HepG2 (cell line): ENCODE results near the gene SQOR. TPM values are rescaled to one million over a fixed set of nuclear protein-coding genes. Genes with fewer than 3 reads are reported as not detected.

Experiments used
- ATAC-seq: fragments of 200-7000 bp; cut with Tn5 transposase; 3 replicates; pipeline ENCODE4 v1.9.1; 2020; ENCODE audit warnings: mild to moderate bottlenecking, moderate library complexity
- BruUV-seq: library from RNA; stranded (reverse); fragments of 400-500 nt; replicated peaks from 2 replicates; lab custom pipeline; 2021; lab: Mats Ljungman, UMichigan
- CTCF ChIA-PET: fragments of 300-600 bp; formaldehyde crosslinking; extraction: SDS; loops from one replicate; lab custom pipeline; 2021; ENCODE audit warnings: low total read pairs, inconsistent platforms, low intra/inter-chr PET ratio; lab: Yijun Ruan, JAX
- POLR2A ChIA-PET: fragments of 350-600 bp; sonication (Branson Sonifier 250); formaldehyde crosslinking; loops from one replicate; lab custom pipeline; 2020; ENCODE audit warnings: antibody characterized with exemption, inconsistent platforms; lab: Yijun Ruan, JAX
- DNase-seq: peaks from one replicate; pipeline ENCODE4 v3.0.0-alpha.2; 2015; ENCODE audit warnings: low spot score
- FAIRE-seq: peaks from 3 replicates; lab custom pipeline; 2011; peaks lifted over from hg19 to GRCh38; lab: Jason Lieb, UNC
- H2AFZ ChIP-seq: one replicate; pipeline ENCODE4 v1.6.1; 2011; ENCODE audit warnings: low read length, inconsistent platforms
- H3K27ac ChIP-seq: fragments of 300-600 bp; 3 replicates; pipeline ENCODE4 v1.8.0; 2011; ENCODE audit warnings: mixed run types, mild to moderate bottlenecking, mixed read lengths, low read length, inconsistent platforms; ENCODE audit not compliant: insufficient read depth; ENCODE audit errors: extremely low read length
- H3K27me3 ChIP-seq, 2 experiments: fragments of 200-600 bp in 1 of 2; 2 replicates in 1 of 2; 3 replicates in 1 of 2; pipeline versions ENCODE4 v1.6.0 to v1.8.0; 2011; ENCODE audit warnings: low read length in 2 of 2, mild to moderate bottlenecking in 2 of 2, moderate library complexity in 2 of 2, inconsistent platforms in 1 of 2; ENCODE audit not compliant: insufficient read depth in 2 of 2, control insufficient read depth in 1 of 2
- H3K36me3 ChIP-seq, 2 experiments: fragments of 200-600 bp in 1 of 2; replicated peaks in 1 of 2; 2 replicates in 1 of 2; 3 replicates in 1 of 2; pipeline versions ENCODE4 v1.5.1 to v1.8.0; 2011; ENCODE audit warnings: low read length in 2 of 2, inconsistent platforms in 1 of 2; ENCODE audit not compliant: insufficient read depth in 2 of 2, control insufficient read depth in 1 of 2
- H3K4me1 ChIP-seq: 2 replicates; pipeline ENCODE4 v1.5.1; 2012; ENCODE audit warnings: low read length, inconsistent platforms; ENCODE audit not compliant: insufficient read depth
- H3K4me2 ChIP-seq: 2 replicates; pipeline ENCODE4 v1.6.0; 2011; ENCODE audit warnings: low read depth, low read length, inconsistent platforms
- H3K4me3 ChIP-seq, 3 experiments: fragments of 200-600 bp in 1 of 3; sonication (generic), shearing (Covaris generic) in 1 of 3; replicated peaks in 1 of 3; 2 replicates each; pipeline ENCODE4 v1.5.1; 2011 to 2016; ENCODE audit warnings: low read length in 3 of 3, inconsistent platforms in 2 of 3, low read depth in 2 of 3, mild to moderate bottlenecking in 2 of 3, control low read depth in 1 of 3, mixed read lengths in 1 of 3; ENCODE audit not compliant: insufficient read depth in 1 of 3
- H3K79me2 ChIP-seq: one replicate; pipeline ENCODE4 v1.6.1; 2011; ENCODE audit warnings: low read length, inconsistent platforms; ENCODE audit not compliant: insufficient read depth
- H3K9ac ChIP-seq: 2 replicates; pipeline ENCODE4 v1.6.0; 2011; ENCODE audit warnings: mild to moderate bottlenecking, low read depth, low read length, inconsistent platforms; ENCODE audit not compliant: insufficient read depth
- H3K9me3 ChIP-seq: 2 replicates; pipeline ENCODE4 v1.5.1; 2012; ENCODE audit warnings: mild to moderate bottlenecking, low read length
- H4K20me1 ChIP-seq: 2 replicates; pipeline ENCODE4 v1.6.0; 2011; ENCODE audit warnings: inconsistent platforms, mild to moderate bottlenecking, low read length, moderate library complexity; ENCODE audit not compliant: insufficient read depth
- ARHGAP35 ChIP-seq: sonication (generic); formaldehyde crosslinking; IDR thresholded peaks from 2 replicates; pipeline ENCODE4 v1.9.0; 2022; ENCODE audit warnings: mild to moderate bottlenecking, inconsistent platforms, moderate library complexity, missing genetic modification reagents, borderline replicate concordance
- BORCS8-MEF2B ChIP-seq: sonication (generic); formaldehyde crosslinking; IDR thresholded peaks from 2 replicates; pipeline ENCODE4 v1.8.0; 2022; ENCODE audit warnings: mild to moderate bottlenecking, missing genetic modification reagents
- BRCA1 ChIP-seq: sonication (generic); formaldehyde crosslinking; IDR thresholded peaks from 2 replicates; pipeline ENCODE4 v1.4.0; 2020; ENCODE audit warnings: missing genetic modification reagents
- CREM ChIP-seq, 2 experiments: sonication (generic) in 1 of 2; formaldehyde crosslinking in 1 of 2; IDR thresholded peaks; 2 replicates each; pipeline versions ENCODE4 v1.4.0 to v1.6.1; 2016 to 2020; ENCODE audit warnings: antibody characterized with exemption in 1 of 2, mild to moderate bottlenecking in 1 of 2, missing genetic modification reagents in 1 of 2
- EED ChIP-seq: sonication (generic); formaldehyde crosslinking; IDR thresholded peaks from 2 replicates; pipeline ENCODE4 v1.5.0; 2020; ENCODE audit warnings: mild to moderate bottlenecking, missing genetic modification reagents
- FOXA1 ChIP-seq, 2 experiments: fragments of 450-650 bp in 1 of 2; sonication (generic) in 1 of 2; formaldehyde crosslinking in 1 of 2; IDR thresholded peaks; 2 replicates each; pipeline versions ENCODE4 v1.4.0 to v1.6.1; 2016 to 2020; ENCODE audit warnings: missing genetic modification reagents in 1 of 2
- HDAC6 ChIP-seq: fragments of 200-600 bp; sonication (generic); IDR thresholded peaks from 2 replicates; pipeline ENCODE4 v1.7.0; 2017; ENCODE audit warnings: mild to moderate bottlenecking, antibody characterized with exemption, low read length, low read depth
- KAT8 ChIP-seq: IDR thresholded peaks from 2 replicates; pipeline ENCODE4 v1.6.1; 2016; ENCODE audit warnings: missing genetic modification reagents, missing compliant biosample characterization
- KDM5A ChIP-seq: fragments of 200-600 bp; sonication (generic); IDR thresholded peaks from 2 replicates; pipeline ENCODE4 v1.7.0; 2018; ENCODE audit warnings: antibody characterized with exemption, mild to moderate bottlenecking, low read length, borderline replicate concordance
- KDM6A ChIP-seq: IDR thresholded peaks from 2 replicates; pipeline ENCODE4 v1.6.1; 2016; ENCODE audit warnings: low read depth
- RXRA ChIP-seq: sonication (generic); formaldehyde crosslinking; IDR thresholded peaks from 2 replicates; pipeline ENCODE4 v1.5.1; 2020; ENCODE audit warnings: missing genetic modification reagents
- SMAD3 ChIP-seq: sonication (generic); formaldehyde crosslinking; IDR thresholded peaks from 2 replicates; pipeline ENCODE4 v1.4.0; 2020; ENCODE audit warnings: missing genetic modification reagents
- THAP11 ChIP-seq: IDR thresholded peaks from 2 replicates; pipeline ENCODE4 v1.6.1; 2016; ENCODE audit warnings: missing biosample characterization, missing genetic modification reagents
- ZNF160 ChIP-seq: sonication (generic); formaldehyde crosslinking; IDR thresholded peaks from 2 replicates; pipeline ENCODE4 v1.8.0; 2022; ENCODE audit warnings: mild to moderate bottlenecking, inconsistent platforms, missing genetic modification reagents
- ZNF550 ChIP-seq: sonication (generic); formaldehyde crosslinking; IDR thresholded peaks from 2 replicates; pipeline ENCODE4 v1.4.0; 2020; ENCODE audit warnings: mild to moderate bottlenecking, missing genetic modification reagents, borderline replicate concordance
- ZNF557 ChIP-seq: sonication (generic); formaldehyde crosslinking; IDR thresholded peaks from 2 replicates; pipeline ENCODE4 v1.4.0; 2020; ENCODE audit warnings: missing genetic modification reagents
- ZNF772 ChIP-seq: sonication (generic); formaldehyde crosslinking; IDR thresholded peaks from 2 replicates; pipeline ENCODE4 v1.5.0; 2020; ENCODE audit warnings: mild to moderate bottlenecking, missing genetic modification reagents
- WGBS: methylation state at CpG from one replicate; pipeline ENCODE4 v1.1.6; 2017; ENCODE audit warnings: low lambda C conversion rate; 5-methylcytosine and 5-hydroxymethylcytosine counted together
- in situ Hi-C: cut with HindIII; loops from 2 replicates; pipeline ENCODE4 v1.10.0; 2017; ENCODE audit warnings: low pct_unique_long_range_greater_than_20kb; ENCODE audit not compliant: extremely low pct_ligation_motif_present
- intact Hi-C: fragments of 100-400 bp; cut with micrococcal nuclease; formaldehyde crosslinking; loops from one replicate; pipeline ENCODE4 v1.10.0; 2022; ENCODE audit not compliant: unreplicated experiment
- polyA plus RNA-seq, 8 experiments: library from polyadenylated mRNA; depleted of rRNA in 3 of 8; stranded (reverse) in 7 of 8; unstranded in 1 of 8; fragments of >200 nt; fragmentation: Illumina TruSeq in 4 of 8; extraction: Trizol in 4 of 8; gene quantifications; 2 replicates each; pipeline versions ENCODE4 v1.2.1 to v1.2.3, GENCODE V29; 2011 to 2016; ENCODE audit warnings: low read depth in 4 of 8, missing spikeins in 1 of 8, mixed read lengths in 1 of 8; ENCODE audit not compliant: insufficient read depth in 1 of 8
- total RNA-seq, 5 experiments: library from RNA; depleted of rRNA; stranded (reverse); fragments of >200 nt; fragmentation: Illumina TruSeq; extraction: Trizol; gene quantifications; 2 replicates each; pipeline ENCODE4 v1.2.3, GENCODE V29; 2016; ENCODE audit warnings: low read depth in 1 of 5
- TF ChIP-seq, protein P1 (sequence below): sonication (generic); formaldehyde crosslinking; IDR thresholded peaks from 2 replicates; pipeline ENCODE4 v1.4.0; 2020; ENCODE audit warnings: missing genetic modification reagents, borderline replicate concordance

Gene SQOR
- total and polyA plus RNA-seq, 2 of the 13 experiments (the other 11 are each of a cell fraction or from before 2014, with no cell fraction given): 19.3 to 19.4 TPM

DNA sequence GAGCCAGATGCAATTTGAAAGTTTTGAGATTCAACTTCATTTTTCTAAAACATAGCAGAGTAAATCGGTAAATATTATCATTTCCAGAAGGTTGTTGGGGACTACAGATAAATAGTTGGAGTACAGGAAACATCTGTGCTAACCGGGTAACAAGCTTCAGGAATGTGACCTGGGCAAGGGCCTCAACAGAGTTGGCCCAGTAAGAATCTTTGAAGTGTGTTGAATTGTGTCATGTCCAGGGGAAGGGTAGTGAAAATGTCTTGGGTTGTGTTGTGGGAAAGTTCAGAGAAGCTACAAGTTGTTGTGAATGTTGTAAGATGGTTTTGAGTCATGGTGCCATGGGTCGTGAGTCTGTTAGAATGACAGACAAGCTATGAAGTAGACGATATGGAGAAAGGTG lies 35.7 kb downstream of the SQOR start:
- BruUV-seq: no TSS peak

DNA sequence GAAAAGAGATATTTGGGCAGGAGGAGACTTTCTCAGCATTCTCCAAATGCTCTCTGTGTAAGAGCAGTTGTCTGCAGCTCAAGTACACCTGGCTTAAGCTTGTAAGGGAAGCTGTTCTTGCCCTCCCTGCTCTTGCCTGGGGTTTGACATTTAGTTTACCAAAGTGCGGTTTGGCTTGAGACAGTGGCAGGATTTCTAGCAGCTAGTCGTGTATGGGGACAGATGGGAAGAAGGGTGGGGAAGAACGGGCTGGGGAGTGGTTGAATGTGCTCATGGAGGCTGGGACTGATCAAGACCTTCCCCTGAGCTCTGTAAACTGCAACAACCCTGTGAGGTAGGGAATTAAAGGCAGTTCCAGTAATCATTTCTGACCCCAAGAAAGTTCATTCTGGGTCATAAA lies 39.8 kb downstream of the SQOR start:
- POLR2A ChIA-PET: no interaction called here
- WGBS: 92% methylated on average over 3 of the region's 3 CpGs
- CTCF ChIA-PET: no interaction called here
- H3K4me3 ChIP-seq: no peak overlapping the region
- no peaks in the 10 kb centered on the region for H3K4me1 ChIP-seq
- no TSS peak for BruUV-seq
- no peak overlapping the region for H3K9ac ChIP-seq
- H3K27ac ChIP-seq: no peak overlapping the region
- H3K9me3 ChIP-seq: no peaks in the 10 kb centered on the region
- H3K4me2 ChIP-seq: no peak overlapping the region
- intact Hi-C loops: no loop called here
- H4K20me1 ChIP-seq: no peaks in the 10 kb centered on the region
- DNase-seq: no peak
- peaks cover 0 to 2% of the 10 kb centered on the region in 2 experiments; a peak in 1 of 5 replicates for H3K36me3 ChIP-seq
- no peak for ATAC-seq
- FAIRE-seq: no peak
- in situ Hi-C loops: no loop called here
- H2AFZ ChIP-seq: no peak overlapping the region
- H3K79me2 ChIP-seq: no peaks in the 10 kb centered on the region
- H3K27me3 ChIP-seq: no peaks in the 10 kb centered on the region
- TF ChIP-seq BORCS8-MEF2B (no peak), EED (CRISPR knock-in tag) (no peak), KDM6A (CRISPR knock-in tag) (no peak), KAT8 (no peak), ARHGAP35 (CRISPR knock-in tag) (no peak), KDM5A (no peak), ZNF557 (CRISPR knock-in tag) (no peak), FOXA1 (IDR thresholded peaks at IDR 0.05) (no peak), FOXA1 (CRISPR knock-in tag; IDR thresholded peaks at IDR 0.05) (no peak), ZNF550 (CRISPR knock-in tag) (no peak), ZNF160 (no peak), RXRA (no peak), HDAC6 (no peak), CREM (IDR thresholded peaks at IDR 0.05) (no peak), CREM (CRISPR knock-in tag; IDR thresholded peaks at IDR 0.05) (no peak), BRCA1 (CRISPR knock-in tag) (no peak), ZNF772 (CRISPR knock-in tag) (no peak), THAP11 (CRISPR knock-in tag) (no peak)
- TF ChIP-seq, protein P1, sequence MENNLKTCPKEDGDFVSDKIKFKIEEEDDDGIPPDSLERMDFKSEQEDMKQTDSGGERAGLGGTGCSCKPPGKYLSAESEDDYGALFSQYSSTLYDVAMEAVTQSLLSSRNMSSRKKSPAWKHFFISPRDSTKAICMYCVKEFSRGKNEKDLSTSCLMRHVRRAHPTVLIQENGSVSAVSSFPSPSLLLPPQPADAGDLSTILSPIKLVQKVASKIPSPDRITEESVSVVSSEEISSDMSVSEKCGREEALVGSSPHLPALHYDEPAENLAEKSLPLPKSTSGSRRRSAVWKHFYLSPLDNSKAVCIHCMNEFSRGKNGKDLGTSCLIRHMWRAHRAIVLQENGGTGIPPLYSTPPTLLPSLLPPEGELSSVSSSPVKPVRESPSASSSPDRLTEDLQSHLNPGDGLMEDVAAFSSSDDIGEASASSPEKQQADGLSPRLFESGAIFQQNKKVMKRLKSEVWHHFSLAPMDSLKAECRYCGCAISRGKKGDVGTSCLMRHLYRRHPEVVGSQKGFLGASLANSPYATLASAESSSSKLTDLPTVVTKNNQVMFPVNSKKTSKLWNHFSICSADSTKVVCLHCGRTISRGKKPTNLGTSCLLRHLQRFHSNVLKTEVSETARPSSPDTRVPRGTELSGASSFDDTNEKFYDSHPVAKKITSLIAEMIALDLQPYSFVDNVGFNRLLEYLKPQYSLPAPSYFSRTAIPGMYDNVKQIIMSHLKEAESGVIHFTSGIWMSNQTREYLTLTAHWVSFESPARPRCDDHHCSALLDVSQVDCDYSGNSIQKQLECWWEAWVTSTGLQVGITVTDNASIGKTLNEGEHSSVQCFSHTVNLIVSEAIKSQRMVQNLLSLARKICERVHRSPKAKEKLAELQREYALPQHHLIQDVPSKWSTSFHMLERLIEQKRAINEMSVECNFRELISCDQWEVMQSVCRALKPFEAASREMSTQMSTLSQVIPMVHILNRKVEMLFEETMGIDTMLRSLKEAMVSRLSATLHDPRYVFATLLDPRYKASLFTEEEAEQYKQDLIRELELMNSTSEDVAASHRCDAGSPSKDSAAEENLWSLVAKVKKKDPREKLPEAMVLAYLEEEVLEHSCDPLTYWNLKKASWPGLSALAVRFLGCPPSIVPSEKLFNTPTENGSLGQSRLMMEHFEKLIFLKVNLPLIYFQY (CRISPR knock-in tag): no peak

More for the DNA sequence above, 35.7 kb downstream of the SQOR start:
- H3K27ac ChIP-seq: no peak overlapping the region
- no peak overlapping the region for H2AFZ ChIP-seq
- intact Hi-C loops: no loop called here
- H3K79me2 ChIP-seq: no peaks in the 10 kb centered on the region
- no peaks in the 10 kb centered on the region; a peak in 1 of 5 replicates for H3K27me3 ChIP-seq
- ChIA-PET CTCF (no interaction called here), POLR2A (no interaction called here)
- 88% methylated on average over 4 of the region's 4 CpGs for WGBS
- peaks cover 0 to 2% of the 10 kb centered on the region in 2 experiments; a peak in 1 of 5 replicates for H3K36me3 ChIP-seq
- in situ Hi-C loops: no loop called here
- H3K4me1 ChIP-seq: no peaks in the 10 kb centered on the region
- H3K9ac ChIP-seq: no peak overlapping the region
- H3K4me2 ChIP-seq: no peak overlapping the region
- no peak for FAIRE-seq
- no peak for TF ChIP-seq SMAD3 (CRISPR knock-in tag)
- no peaks in the 10 kb centered on the region for H4K20me1 ChIP-seq
- no peak for DNase-seq
- ATAC-seq: no peak
- no peaks in the 10 kb centered on the region for H3K9me3 ChIP-seq
- no peak overlapping the region for H3K4me3 ChIP-seq
